Activated CD8-positive, alpha-beta T cell treated with anti-CD3 and anti-CD28 coated beads for 36 hours (primary cell): Measurements from ENCODE around the gene XPO6. TPM values are rescaled to one million over a fixed set of nuclear protein-coding genes. Genes with fewer than 3 reads are reported as not detected.

ENCODE experiments used
- ATAC-seq: fragments of 200-7000 bp; cut with Tn5 transposase; one replicate; pipeline ENCODE4 v1.10.0; 2021; ENCODE audit warnings: mild to moderate bottlenecking, moderate library complexity
- CTCF ChIA-PET: fragments of 350-600 bp; sonication (Branson Sonifier 250); formaldehyde crosslinking; loops from one replicate; lab custom pipeline; 2021; ENCODE audit warnings: antibody characterized with exemption; lab: Charles Lee
- POLR2A ChIA-PET: fragments of 350-600 bp; sonication (Branson Sonifier 250); formaldehyde crosslinking; loops from one replicate; lab custom pipeline; 2021; ENCODE audit warnings: antibody characterized with exemption; lab: Charles Lee
- DNase-seq: peaks from one replicate; pipeline ENCODE4 v3.0.0-alpha.2; 2020
- H3K27ac Mint-ChIP-seq: one replicate; pipeline ENCODE4 v1.8.0; 2021; ENCODE audit warnings: mild to moderate bottlenecking, mixed read lengths
- H3K27me3 Mint-ChIP-seq: one replicate; pipeline ENCODE4 v1.8.0; 2021; ENCODE audit warnings: mixed read lengths
- H3K36me3 Mint-ChIP-seq: one replicate; pipeline ENCODE4 v1.8.0; 2021; ENCODE audit warnings: low read depth, mixed read lengths
- H3K4me1 Mint-ChIP-seq: one replicate; pipeline ENCODE4 v1.8.0; 2021; ENCODE audit warnings: low read depth, mixed read lengths
- H3K4me3 Mint-ChIP-seq: one replicate; pipeline ENCODE4 v1.8.0; 2021; ENCODE audit warnings: mild to moderate bottlenecking, moderate library complexity, mixed read lengths
- H3K9me3 Mint-ChIP-seq: one replicate; pipeline ENCODE4 v1.8.0; 2021; ENCODE audit warnings: mixed read lengths
- intact Hi-C: fragments of 100-400 bp; cut with micrococcal nuclease; formaldehyde crosslinking; loops from one replicate; pipeline ENCODE4 v1.10.0; 2022
- total RNA-seq, 2 experiments: library from RNA; stranded (reverse); gene quantifications; one replicate each; pipeline ENCODE4 v1.2.3, GENCODE V29; 2021
- TF ChIP-seq, protein P1 (sequence below): fragments of 200-600 bp; IDR thresholded peaks from one replicate; pipeline ENCODE4 v1.8.0; 2022; ENCODE audit warnings: antibody characterized with exemption, mild to moderate bottlenecking

Gene XPO6
- total RNA-seq, 2 experiments from 2014 or later = 250 to 253 TPM

DNA sequence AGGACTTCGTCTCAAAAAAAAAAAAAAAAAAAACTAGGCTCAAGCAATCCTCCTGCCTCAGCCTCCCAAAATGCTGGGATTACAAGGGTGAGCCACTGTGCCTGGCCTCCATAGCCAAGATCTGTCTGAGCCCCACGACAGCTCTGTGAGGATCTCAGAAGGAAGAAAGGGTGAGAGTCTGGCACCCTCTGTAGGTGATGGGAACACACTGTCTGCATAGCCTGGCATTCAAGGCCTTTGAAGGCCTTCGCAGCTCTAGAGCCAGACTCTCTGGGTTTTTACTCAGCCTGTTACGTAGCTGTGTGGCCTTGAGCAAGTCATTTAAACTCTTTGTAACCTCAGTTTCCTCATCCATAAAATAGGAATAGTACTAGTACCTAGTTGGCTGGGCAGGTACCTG, 6.3 kb upstream of the XPO6 start:
- CTCF ChIA-PET = interaction anchor here (0.6 to 5.4 kb wide), 42 partner anchors 8 to 245 kb away, joined by 3 to 83 read pairs (median 4); no protein-coding TSS in a partner anchor
- POLR2A ChIA-PET = interaction anchor here (1.5 to 1.7 kb wide), 3 partner anchors 8 to 32 kb away, joined by 4 to 5 read pairs (median 5); no protein-coding TSS in a partner anchor
- TF ChIP-seq, protein P1, sequence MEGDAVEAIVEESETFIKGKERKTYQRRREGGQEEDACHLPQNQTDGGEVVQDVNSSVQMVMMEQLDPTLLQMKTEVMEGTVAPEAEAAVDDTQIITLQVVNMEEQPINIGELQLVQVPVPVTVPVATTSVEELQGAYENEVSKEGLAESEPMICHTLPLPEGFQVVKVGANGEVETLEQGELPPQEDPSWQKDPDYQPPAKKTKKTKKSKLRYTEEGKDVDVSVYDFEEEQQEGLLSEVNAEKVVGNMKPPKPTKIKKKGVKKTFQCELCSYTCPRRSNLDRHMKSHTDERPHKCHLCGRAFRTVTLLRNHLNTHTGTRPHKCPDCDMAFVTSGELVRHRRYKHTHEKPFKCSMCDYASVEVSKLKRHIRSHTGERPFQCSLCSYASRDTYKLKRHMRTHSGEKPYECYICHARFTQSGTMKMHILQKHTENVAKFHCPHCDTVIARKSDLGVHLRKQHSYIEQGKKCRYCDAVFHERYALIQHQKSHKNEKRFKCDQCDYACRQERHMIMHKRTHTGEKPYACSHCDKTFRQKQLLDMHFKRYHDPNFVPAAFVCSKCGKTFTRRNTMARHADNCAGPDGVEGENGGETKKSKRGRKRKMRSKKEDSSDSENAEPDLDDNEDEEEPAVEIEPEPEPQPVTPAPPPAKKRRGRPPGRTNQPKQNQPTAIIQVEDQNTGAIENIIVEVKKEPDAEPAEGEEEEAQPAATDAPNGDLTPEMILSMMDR = peak; percentile 71

DNA sequence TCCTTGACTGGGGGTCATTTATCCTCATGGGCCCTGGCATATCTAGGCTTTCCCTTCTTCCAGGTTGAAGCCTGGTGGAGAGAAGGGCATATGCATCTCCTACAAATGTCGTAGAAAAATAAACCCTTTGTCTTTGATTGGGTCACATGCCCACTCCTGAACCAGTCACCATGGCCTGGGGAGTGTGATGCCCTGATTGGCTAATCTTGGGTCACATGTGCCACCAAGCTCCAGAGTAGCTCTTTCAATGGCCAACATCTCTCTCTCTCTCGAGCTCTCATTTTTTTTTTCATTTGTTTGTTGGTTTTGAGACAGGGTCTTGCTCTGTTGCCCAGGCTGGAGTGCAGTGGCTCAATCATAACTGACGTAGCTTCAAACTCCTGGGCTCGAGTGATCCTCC, 5.6 kb upstream of the XPO6 start:
- POLR2A ChIA-PET = interaction anchor here (0.6 to 1.7 kb wide), 2 partner anchors 31 to 137 kb away, joined by 3 to 5 read pairs; no protein-coding TSS in a partner anchor
- H3K4me3 Mint-ChIP-seq = no peak overlapping the region
- no peaks in the 10 kb centered on the region for H3K36me3 Mint-ChIP-seq
- no peaks in the 10 kb centered on the region for H3K9me3 Mint-ChIP-seq
- no peak for ATAC-seq
- intact Hi-C loops = no loop called here
- TF ChIP-seq, protein P1 = no peak
- DNase-seq = no peak
- no peak overlapping the region for H3K27ac Mint-ChIP-seq
- peaks cover 3% of the 10 kb centered on the region for H3K4me1 Mint-ChIP-seq
- no peaks in the 10 kb centered on the region for H3K27me3 Mint-ChIP-seq
- CTCF ChIA-PET = interaction anchor here (0.6 to 5.4 kb wide), 26 partner anchors 9 to 563 kb away, joined by 3 to 83 read pairs (median 5); no protein-coding TSS in a partner anchor

More for the DNA sequence above, 6.3 kb upstream of the XPO6 start:
- Mint-ChIP-seq H3K9me3 (no peaks in the 10 kb centered on the region), H3K4me3 (no peak overlapping the region), H3K27me3 (no peaks in the 10 kb centered on the region), H3K27ac (no peak overlapping the region), H3K4me1 (peaks cover 3% of the 10 kb centered on the region), H3K36me3 (no peaks in the 10 kb centered on the region)
- intact Hi-C loops = no loop called here
- peak; percentile 75 for DNase-seq
- peak; percentile 100 for ATAC-seq

DNA sequence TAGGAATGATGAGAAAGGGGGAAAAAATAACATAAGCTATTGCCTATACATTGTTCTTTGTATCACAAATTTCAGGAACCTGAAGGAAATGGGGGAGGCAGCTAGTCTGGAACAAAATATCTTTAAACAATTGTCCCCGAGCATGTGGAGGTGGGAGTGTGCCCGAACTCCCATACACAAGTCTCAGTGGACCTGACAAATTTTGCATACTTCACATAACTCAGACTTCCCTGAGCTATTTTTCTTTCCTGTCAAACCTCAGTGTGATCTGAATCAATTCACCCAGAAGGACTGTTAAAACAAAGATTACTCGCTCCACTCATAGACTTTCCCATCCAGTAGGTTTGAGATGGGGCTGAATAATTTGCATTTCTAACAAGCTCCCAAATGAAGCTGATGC, 1.6 kb upstream of the XPO6 start:
- no peak for ATAC-seq
- Mint-ChIP-seq H3K4me3 (no peak overlapping the region), H3K27ac (no peak overlapping the region), H3K4me1 (peaks cover 12% of the 10 kb centered on the region), H3K9me3 (peaks cover 1% of the 10 kb centered on the region), H3K36me3 (peaks cover 19% of the 10 kb centered on the region), H3K27me3 (no peaks in the 10 kb centered on the region)
- ChIA-PET POLR2A (interaction anchor here (1.2 to 12.4 kb wide), 2 partner anchors 20 to 63 kb away, joined by 3 to 124 read pairs; no protein-coding TSS in a partner anchor), CTCF (interaction anchor here (0.9 to 1.5 kb wide), 4 partner anchors 73 to 241 kb away, joined by 3 to 4 read pairs (median 3); no protein-coding TSS in a partner anchor)
- TF ChIP-seq, protein P1 = no peak
- DNase-seq = no peak
- intact Hi-C loops = loop anchor here (5.0 kb wide), 1 partner anchor 71 kb away; no protein-coding TSS in a partner anchor

DNA sequence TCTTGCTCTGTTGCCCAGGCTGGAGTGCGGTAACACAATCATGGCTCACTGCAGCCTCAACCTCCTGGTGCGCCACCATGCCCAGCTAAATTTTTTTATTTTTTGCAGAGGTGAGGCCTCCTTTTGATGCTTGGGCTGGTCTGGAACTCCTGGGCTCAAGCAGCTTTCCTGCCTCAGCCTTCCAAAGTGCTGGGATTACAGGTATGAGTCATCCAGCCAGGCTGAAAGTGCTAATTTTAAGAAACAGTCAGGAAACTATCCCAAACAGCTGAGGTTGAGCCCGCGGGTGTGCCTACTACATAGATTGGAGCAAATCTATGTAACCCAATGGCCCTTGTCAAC, 738 bp upstream of the XPO6 start:
- DNase-seq (no peak), ATAC-seq (no peak)
- Mint-ChIP-seq H3K4me1 (peaks cover 19% of the 10 kb centered on the region), H3K27me3 (no peaks in the 10 kb centered on the region), H3K27ac (peak overlapping the region; percentile 93), H3K9me3 (peaks cover 1% of the 10 kb centered on the region), H3K36me3 (peaks cover 28% of the 10 kb centered on the region), H3K4me3 (peak overlapping the region; percentile 73)
- TF ChIP-seq, protein P1 = no peak
- POLR2A ChIA-PET = interaction anchor here (0.7 to 12.4 kb wide), 8 partner anchors 16 to 280 kb away, joined by 3 to 124 read pairs (median 4); partner anchors contain the start of gene CLN3
- intact Hi-C loops = loop anchor here (5.0 kb wide), 1 partner anchor 70 kb away; no protein-coding TSS in a partner anchor
- CTCF ChIA-PET = interaction anchor here (0.7 to 3.1 kb wide), 7 partner anchors 11 to 240 kb away, joined by 3 to 15 read pairs (median 3); no protein-coding TSS in a partner anchor
